T-cell (primary cell): ENCODE data around the gene ITGB3BP. TPM values are rescaled to one million over a fixed set of nuclear protein-coding genes. Genes with fewer than 3 reads are reported as not detected.

ENCODE experiments used
- total RNA-seq, 35 experiments: library from RNA in 6 of 35; stranded (reverse) in 6 of 35; fragments of 120-200 nt in 1 of 35; gene quantifications; one replicate each; pipeline versions ENCODE4 v1.2.1 to v1.2.4 and lab custom pipeline; 2013 to 2026

The ITGB3BP gene
- total RNA-seq, 5 donors from 2014 or later (not counting 1 experiment from before 2014, with no cell fraction given), result 16.6 to 27.3 (median 22.5) TPM

Other genes with a start within 250 kb of the ITGB3BP start
- gene FOXD3, start 200.7 kb downstream of the ITGB3BP start, total RNA-seq, result not detected
- 10 to 100 TPM; 17.5 to 25.2 (median 22.2) TPM for gene ALG6, start 155.6 kb downstream of the ITGB3BP start, total RNA-seq
- 1 to 10 TPM; 6.5 to 8.1 (median 7.4) TPM for gene EFCAB7, start 300 bp upstream of the ITGB3BP start, total RNA-seq
- gene PGM1, start 70.2 kb upstream of the ITGB3BP start, total RNA-seq, result 10 to 100 TPM; 12.2 to 17.3 (median 15.5) TPM